GM23338 (cell line): ENCODE measurements around the gene JMY. TPM values are rescaled to one million over a fixed set of nuclear protein-coding genes. Genes with fewer than 3 reads are reported as not detected.

Source experiments
- ATAC-seq: fragments of 200-7000 bp; cut with Tn5 transposase; 3 replicates; pipeline ENCODE4 v1.9.1; 2020
- DNase-seq: peaks from one replicate; pipeline ENCODE4 v3.0.0-alpha.2; 2015; ENCODE audit warnings: low spot score
- H2AFZ ChIP-seq: fragments of 200-600 bp; sonication (generic); 2 replicates; pipeline ENCODE4 v1.8.0; 2016; ENCODE audit warnings: antibody characterized with exemption, mild to moderate bottlenecking, moderate library complexity
- H3F3A ChIP-seq: fragments of 200-600 bp; sonication (generic); replicated peaks from 2 replicates; pipeline ENCODE4 v1.8.0; 2017; ENCODE audit warnings: antibody characterized with exemption, mixed run types, low read depth
- H3K27ac ChIP-seq: fragments of 200-600 bp; sonication (generic); 2 replicates; pipeline ENCODE4 v1.6.1; 2016; ENCODE audit warnings: low read depth
- H3K27me3 ChIP-seq: fragments of 200-600 bp; sonication (generic); 2 replicates; pipeline ENCODE4 v1.8.0; 2016; ENCODE audit warnings: mild to moderate bottlenecking, mixed run types, moderate library complexity; ENCODE audit not compliant: insufficient read depth
- H3K36me3 ChIP-seq: fragments of 200-600 bp; sonication (generic); 2 replicates; pipeline ENCODE4 v1.8.0; 2016; ENCODE audit warnings: mild to moderate bottlenecking; ENCODE audit not compliant: insufficient read depth
- H3K4me1 ChIP-seq: fragments of 200-600 bp; sonication (generic); 2 replicates; pipeline ENCODE4 v1.8.0; 2016; ENCODE audit warnings: mild to moderate bottlenecking, moderate library complexity; ENCODE audit not compliant: insufficient read depth
- H3K4me2 ChIP-seq: fragments of 200-600 bp; sonication (generic); 2 replicates; pipeline ENCODE4 v1.7.1; 2017; ENCODE audit warnings: mixed run types
- H3K4me3 ChIP-seq: fragments of 200-600 bp; sonication (generic); 2 replicates; pipeline ENCODE4 v1.6.1; 2016; ENCODE audit warnings: mixed run types
- H3K79me2 ChIP-seq: fragments of 200-600 bp; sonication (generic); replicated peaks from 2 replicates; pipeline ENCODE4 v1.8.0; 2017; ENCODE audit warnings: mild to moderate bottlenecking; ENCODE audit not compliant: insufficient read depth
- H3K9me2 ChIP-seq: fragments of 200-600 bp; sonication (generic); 2 replicates; pipeline ENCODE4 v1.8.0; 2017; ENCODE audit not compliant: insufficient read depth
- H4K20me1 ChIP-seq: fragments of 200-600 bp; sonication (generic); replicated peaks from 2 replicates; pipeline ENCODE4 v1.8.0; 2017; ENCODE audit warnings: mild to moderate bottlenecking; ENCODE audit not compliant: insufficient read depth
- H3K27ac Mint-ChIP-seq: 2 replicates; pipeline ENCODE4 v1.8.0; 2020; ENCODE audit warnings: inconsistent platforms, mild to moderate bottlenecking, moderate library complexity, mixed read lengths
- H3K27me3 Mint-ChIP-seq: 3 replicates; pipeline ENCODE4 v1.8.0; 2022; ENCODE audit warnings: low read depth, mild to moderate bottlenecking, moderate library complexity, mixed read lengths, inconsistent platforms; ENCODE audit not compliant: insufficient read depth, poor library complexity
- H3K36me3 Mint-ChIP-seq: 3 replicates; pipeline ENCODE4 v1.8.0; 2021; ENCODE audit warnings: low read depth, mild to moderate bottlenecking, inconsistent platforms, moderate library complexity, mixed read lengths
- H3K4me1 Mint-ChIP-seq: 3 replicates; pipeline ENCODE4 v1.8.0; 2020; ENCODE audit warnings: mild to moderate bottlenecking, inconsistent platforms, mixed read lengths
- H3K4me3 Mint-ChIP-seq: 3 replicates; pipeline ENCODE4 v1.8.0; 2021; ENCODE audit warnings: moderate library complexity, mild to moderate bottlenecking, inconsistent platforms, mixed read lengths
- H3K9me3 Mint-ChIP-seq: 3 replicates; pipeline ENCODE4 v1.8.0; 2020; ENCODE audit warnings: moderate library complexity, mild to moderate bottlenecking, inconsistent platforms, mixed read lengths
- CREB1 ChIP-seq: fragments of 250-450 bp; sonication (Bioruptor Pico); IDR thresholded peaks from 2 replicates; pipeline ENCODE4 v1.5.0; 2020; ENCODE audit warnings: low read depth, mild to moderate bottlenecking, moderate library complexity
- EZH2 ChIP-seq: fragments of 200-600 bp; sonication (generic); IDR thresholded peaks from one replicate; pipeline ENCODE4 v1.8.0; 2017; ENCODE audit warnings: antibody characterized with exemption, mild to moderate bottlenecking, low read depth; ENCODE audit not compliant: unreplicated experiment
- EZH2phosphoT487 ChIP-seq: fragments of 200-600 bp; sonication (generic); IDR thresholded peaks from one replicate; pipeline ENCODE4 v1.8.1; 2018; ENCODE audit warnings: antibody characterized with exemption; ENCODE audit not compliant: unreplicated experiment
- JUNB ChIP-seq: IDR thresholded peaks from one replicate; pipeline ENCODE4 v1.6.1; 2016; ENCODE audit warnings: antibody characterized with exemption; ENCODE audit not compliant: unreplicated experiment
- NANOG ChIP-seq: IDR thresholded peaks from 2 replicates; pipeline ENCODE4 v1.6.1; 2016; ENCODE audit warnings: antibody characterized with exemption, borderline replicate concordance
- POLR2AphosphoS5 ChIP-seq: IDR thresholded peaks from 2 replicates; pipeline ENCODE4 v1.6.1; 2016; ENCODE audit warnings: antibody characterized with exemption, low read depth
- STAT1 ChIP-seq: IDR thresholded peaks from one replicate; pipeline ENCODE4 v1.6.1; 2016; ENCODE audit warnings: antibody characterized with exemption; ENCODE audit not compliant: unreplicated experiment
- ZNF114 ChIP-seq: fragments of 250-450 bp; sonication (Bioruptor Pico); IDR thresholded peaks from 2 replicates; pipeline ENCODE4 v1.5.0; 2020; ENCODE audit warnings: mild to moderate bottlenecking, moderate library complexity
- ZNF331 ChIP-seq: fragments of 250-450 bp; sonication (Bioruptor Pico); IDR thresholded peaks from 2 replicates; pipeline ENCODE4 v1.5.0; 2020; ENCODE audit warnings: low read depth, mild to moderate bottlenecking, moderate library complexity
- polyA plus RNA-seq: library from polyadenylated mRNA; unstranded; fragments of >200 nt; fragmentation: Nextera tagmentation; extraction: Ambion mirVana; gene quantifications from 2 replicates; pipeline ENCODE4 v1.2.1, GENCODE V29; 2016
- total RNA-seq: library from RNA; depleted of rRNA; stranded (reverse); fragments of >200 nt; shearing (Covaris generic); gene quantifications from 2 replicates; pipeline ENCODE4 v1.2.3, GENCODE V29; 2014
- TF ChIP-seq, protein P1 (sequence below): fragments of 250-450 bp; sonication (Bioruptor Pico); IDR thresholded peaks from 2 replicates; pipeline ENCODE4 v1.5.0; 2020; ENCODE audit warnings: mild to moderate bottlenecking, moderate library complexity
- TF ChIP-seq, protein P2 (sequence below), 2 experiments: fragments of 200-600 bp in 1 of 2; sonication (generic) in 1 of 2; conservative IDR thresholded peaks; 2 replicates each; pipeline versions ENCODE4 v1.5.1 to v1.6.1; 2016 to 2017; ENCODE audit warnings: antibody characterized with exemption in 2 of 2, low read depth in 2 of 2, mild to moderate bottlenecking in 2 of 2, moderate library complexity in 1 of 2
- TF ChIP-seq, protein P3 (sequence below): IDR thresholded peaks from 2 replicates; pipeline ENCODE4 v1.6.1; 2016; ENCODE audit warnings: antibody characterized with exemption
- TF ChIP-seq, protein P4 (sequence below): IDR thresholded peaks from one replicate; pipeline ENCODE4 v1.6.1; 2018; ENCODE audit warnings: antibody characterized with exemption; ENCODE audit not compliant: unreplicated experiment

Gene JMY
- total and polyA plus RNA-seq, 2 experiments from 2014 or later = 6.2 to 18.4 TPM

DNA sequence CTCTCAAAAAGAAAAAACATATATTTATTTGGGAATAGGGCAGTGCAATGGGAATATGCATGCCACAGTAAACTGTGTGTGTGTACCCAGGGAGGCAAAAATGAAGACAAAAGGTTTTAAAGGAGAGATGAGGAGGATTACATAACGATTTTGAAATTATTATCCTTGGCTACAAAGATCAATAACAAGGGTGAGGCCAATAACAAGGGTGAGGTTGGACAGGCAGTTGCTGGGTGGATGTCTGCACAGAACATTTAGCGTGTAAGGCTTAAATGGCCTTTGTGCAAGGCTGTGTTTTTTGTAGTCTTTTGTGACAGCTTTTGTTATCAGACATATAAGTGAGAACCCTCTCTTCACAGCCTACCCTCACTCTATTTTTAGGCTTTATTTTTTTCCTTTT is 114.0 kb downstream of the JMY start:
- no peak for ATAC-seq
- H3K27ac Mint-ChIP-seq = no peak overlapping the region
- H4K20me1 ChIP-seq = no peaks in the 10 kb centered on the region

More for the DNA sequence above, 114.0 kb downstream of the JMY start:
- TF ChIP-seq, protein P1, sequence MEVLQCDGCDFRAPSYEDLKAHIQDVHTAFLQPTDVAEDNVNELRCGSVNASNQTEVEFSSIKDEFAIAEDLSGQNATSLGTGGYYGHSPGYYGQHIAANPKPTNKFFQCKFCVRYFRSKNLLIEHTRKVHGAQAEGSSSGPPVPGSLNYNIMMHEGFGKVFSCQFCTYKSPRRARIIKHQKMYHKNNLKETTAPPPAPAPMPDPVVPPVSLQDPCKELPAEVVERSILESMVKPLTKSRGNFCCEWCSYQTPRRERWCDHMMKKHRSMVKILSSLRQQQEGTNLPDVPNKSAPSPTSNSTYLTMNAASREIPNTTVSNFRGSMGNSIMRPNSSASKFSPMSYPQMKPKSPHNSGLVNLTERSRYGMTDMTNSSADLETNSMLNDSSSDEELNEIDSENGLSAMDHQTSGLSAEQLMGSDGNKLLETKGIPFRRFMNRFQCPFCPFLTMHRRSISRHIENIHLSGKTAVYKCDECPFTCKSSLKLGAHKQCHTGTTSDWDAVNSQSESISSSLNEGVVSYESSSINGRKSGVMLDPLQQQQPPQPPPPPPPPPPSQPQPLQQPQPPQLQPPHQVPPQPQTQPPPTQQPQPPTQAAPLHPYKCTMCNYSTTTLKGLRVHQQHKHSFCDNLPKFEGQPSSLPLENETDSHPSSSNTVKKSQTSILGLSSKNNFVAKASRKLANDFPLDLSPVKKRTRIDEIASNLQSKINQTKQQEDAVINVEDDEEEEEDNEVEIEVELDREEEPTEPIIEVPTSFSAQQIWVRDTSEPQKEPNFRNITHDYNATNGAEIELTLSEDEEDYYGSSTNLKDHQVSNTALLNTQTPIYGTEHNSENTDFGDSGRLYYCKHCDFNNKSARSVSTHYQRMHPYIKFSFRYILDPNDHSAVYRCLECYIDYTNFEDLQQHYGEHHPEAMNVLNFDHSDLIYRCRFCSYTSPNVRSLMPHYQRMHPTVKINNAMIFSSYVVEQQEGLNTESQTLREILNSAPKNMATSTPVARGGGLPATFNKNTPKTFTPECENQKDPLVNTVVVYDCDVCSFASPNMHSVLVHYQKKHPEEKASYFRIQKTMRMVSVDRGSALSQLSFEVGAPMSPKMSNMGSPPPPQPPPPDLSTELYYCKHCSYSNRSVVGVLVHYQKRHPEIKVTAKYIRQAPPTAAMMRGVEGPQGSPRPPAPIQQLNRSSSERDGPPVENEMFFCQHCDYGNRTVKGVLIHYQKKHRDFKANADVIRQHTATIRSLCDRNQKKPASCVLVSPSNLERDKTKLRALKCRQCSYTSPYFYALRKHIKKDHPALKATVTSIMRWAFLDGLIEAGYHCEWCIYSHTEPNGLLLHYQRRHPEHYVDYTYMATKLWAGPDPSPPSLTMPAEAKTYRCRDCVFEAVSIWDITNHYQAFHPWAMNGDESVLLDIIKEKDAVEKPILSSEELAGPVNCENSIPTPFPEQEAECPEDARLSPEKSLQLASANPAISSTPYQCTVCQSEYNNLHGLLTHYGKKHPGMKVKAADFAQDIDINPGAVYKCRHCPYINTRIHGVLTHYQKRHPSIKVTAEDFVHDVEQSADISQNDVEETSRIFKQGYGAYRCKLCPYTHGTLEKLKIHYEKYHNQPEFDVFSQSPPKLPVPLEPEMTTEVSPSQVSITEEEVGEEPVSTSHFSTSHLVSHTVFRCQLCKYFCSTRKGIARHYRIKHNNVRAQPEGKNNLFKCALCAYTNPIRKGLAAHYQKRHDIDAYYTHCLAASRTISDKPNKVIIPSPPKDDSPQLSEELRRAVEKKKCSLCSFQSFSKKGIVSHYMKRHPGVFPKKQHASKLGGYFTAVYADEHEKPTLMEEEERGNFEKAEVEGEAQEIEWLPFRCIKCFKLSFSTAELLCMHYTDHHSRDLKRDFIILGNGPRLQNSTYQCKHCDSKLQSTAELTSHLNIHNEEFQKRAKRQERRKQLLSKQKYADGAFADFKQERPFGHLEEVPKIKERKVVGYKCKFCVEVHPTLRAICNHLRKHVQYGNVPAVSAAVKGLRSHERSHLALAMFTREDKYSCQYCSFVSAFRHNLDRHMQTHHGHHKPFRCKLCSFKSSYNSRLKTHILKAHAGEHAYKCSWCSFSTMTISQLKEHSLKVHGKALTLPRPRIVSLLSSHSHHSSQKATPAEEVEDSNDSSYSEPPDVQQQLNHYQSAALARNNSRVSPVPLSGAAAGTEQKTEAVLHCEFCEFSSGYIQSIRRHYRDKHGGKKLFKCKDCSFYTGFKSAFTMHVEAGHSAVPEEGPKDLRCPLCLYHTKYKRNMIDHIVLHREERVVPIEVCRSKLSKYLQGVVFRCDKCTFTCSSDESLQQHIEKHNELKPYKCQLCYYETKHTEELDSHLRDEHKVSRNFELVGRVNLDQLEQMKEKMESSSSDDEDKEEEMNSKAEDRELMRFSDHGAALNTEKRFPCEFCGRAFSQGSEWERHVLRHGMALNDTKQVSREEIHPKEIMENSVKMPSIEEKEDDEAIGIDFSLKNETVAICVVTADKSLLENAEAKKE (CRISPR knock-in tag) = no peak
- TF ChIP-seq ZNF331 (CRISPR knock-in tag) = no peak
- TF ChIP-seq, protein P2, sequence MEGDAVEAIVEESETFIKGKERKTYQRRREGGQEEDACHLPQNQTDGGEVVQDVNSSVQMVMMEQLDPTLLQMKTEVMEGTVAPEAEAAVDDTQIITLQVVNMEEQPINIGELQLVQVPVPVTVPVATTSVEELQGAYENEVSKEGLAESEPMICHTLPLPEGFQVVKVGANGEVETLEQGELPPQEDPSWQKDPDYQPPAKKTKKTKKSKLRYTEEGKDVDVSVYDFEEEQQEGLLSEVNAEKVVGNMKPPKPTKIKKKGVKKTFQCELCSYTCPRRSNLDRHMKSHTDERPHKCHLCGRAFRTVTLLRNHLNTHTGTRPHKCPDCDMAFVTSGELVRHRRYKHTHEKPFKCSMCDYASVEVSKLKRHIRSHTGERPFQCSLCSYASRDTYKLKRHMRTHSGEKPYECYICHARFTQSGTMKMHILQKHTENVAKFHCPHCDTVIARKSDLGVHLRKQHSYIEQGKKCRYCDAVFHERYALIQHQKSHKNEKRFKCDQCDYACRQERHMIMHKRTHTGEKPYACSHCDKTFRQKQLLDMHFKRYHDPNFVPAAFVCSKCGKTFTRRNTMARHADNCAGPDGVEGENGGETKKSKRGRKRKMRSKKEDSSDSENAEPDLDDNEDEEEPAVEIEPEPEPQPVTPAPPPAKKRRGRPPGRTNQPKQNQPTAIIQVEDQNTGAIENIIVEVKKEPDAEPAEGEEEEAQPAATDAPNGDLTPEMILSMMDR (conservative IDR thresholded peaks at IDR 0.05; ENCODE audit: low read depth in 2 of 2) = no peak
- TF ChIP-seq, protein P3, sequence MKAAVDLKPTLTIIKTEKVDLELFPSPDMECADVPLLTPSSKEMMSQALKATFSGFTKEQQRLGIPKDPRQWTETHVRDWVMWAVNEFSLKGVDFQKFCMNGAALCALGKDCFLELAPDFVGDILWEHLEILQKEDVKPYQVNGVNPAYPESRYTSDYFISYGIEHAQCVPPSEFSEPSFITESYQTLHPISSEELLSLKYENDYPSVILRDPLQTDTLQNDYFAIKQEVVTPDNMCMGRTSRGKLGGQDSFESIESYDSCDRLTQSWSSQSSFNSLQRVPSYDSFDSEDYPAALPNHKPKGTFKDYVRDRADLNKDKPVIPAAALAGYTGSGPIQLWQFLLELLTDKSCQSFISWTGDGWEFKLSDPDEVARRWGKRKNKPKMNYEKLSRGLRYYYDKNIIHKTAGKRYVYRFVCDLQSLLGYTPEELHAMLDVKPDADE = no peak
- TF ChIP-seq POLR2AphosphoS5 = no peak
- TF ChIP-seq ZNF114 (CRISPR knock-in tag) = no peak
- no peak for TF ChIP-seq EZH2phosphoT487
- no peak for TF ChIP-seq EZH2
- no peak for TF ChIP-seq CREB1
- TF ChIP-seq STAT1 = no peak
- TF ChIP-seq, protein P4, sequence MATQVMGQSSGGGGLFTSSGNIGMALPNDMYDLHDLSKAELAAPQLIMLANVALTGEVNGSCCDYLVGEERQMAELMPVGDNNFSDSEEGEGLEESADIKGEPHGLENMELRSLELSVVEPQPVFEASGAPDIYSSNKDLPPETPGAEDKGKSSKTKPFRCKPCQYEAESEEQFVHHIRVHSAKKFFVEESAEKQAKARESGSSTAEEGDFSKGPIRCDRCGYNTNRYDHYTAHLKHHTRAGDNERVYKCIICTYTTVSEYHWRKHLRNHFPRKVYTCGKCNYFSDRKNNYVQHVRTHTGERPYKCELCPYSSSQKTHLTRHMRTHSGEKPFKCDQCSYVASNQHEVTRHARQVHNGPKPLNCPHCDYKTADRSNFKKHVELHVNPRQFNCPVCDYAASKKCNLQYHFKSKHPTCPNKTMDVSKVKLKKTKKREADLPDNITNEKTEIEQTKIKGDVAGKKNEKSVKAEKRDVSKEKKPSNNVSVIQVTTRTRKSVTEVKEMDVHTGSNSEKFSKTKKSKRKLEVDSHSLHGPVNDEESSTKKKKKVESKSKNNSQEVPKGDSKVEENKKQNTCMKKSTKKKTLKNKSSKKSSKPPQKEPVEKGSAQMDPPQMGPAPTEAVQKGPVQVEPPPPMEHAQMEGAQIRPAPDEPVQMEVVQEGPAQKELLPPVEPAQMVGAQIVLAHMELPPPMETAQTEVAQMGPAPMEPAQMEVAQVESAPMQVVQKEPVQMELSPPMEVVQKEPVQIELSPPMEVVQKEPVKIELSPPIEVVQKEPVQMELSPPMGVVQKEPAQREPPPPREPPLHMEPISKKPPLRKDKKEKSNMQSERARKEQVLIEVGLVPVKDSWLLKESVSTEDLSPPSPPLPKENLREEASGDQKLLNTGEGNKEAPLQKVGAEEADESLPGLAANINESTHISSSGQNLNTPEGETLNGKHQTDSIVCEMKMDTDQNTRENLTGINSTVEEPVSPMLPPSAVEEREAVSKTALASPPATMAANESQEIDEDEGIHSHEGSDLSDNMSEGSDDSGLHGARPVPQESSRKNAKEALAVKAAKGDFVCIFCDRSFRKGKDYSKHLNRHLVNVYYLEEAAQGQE = no peak
- TF ChIP-seq JUNB = no peak
- TF ChIP-seq NANOG = no peak
- H3K4me2 ChIP-seq = no peak overlapping the region
- peaks cover 5% of the 10 kb centered on the region for H3K27me3 Mint-ChIP-seq
- no peak overlapping the region for H2AFZ ChIP-seq
- no peaks in the 10 kb centered on the region for H3K9me2 ChIP-seq
- no peak overlapping the region for H3K4me3 Mint-ChIP-seq
- H3K4me3 ChIP-seq = no peak overlapping the region
- H3K79me2 ChIP-seq = no peaks in the 10 kb centered on the region
- DNase-seq = no peak
- H3K9me3 Mint-ChIP-seq = peaks cover 25% of the 10 kb centered on the region
- no peak overlapping the region for H3K27ac ChIP-seq
- no peaks in the 10 kb centered on the region for H3K4me1 ChIP-seq
- H3K36me3 Mint-ChIP-seq = peaks cover 18% of the 10 kb centered on the region
- H3K36me3 ChIP-seq = no peaks in the 10 kb centered on the region
- H3F3A ChIP-seq = no peaks in the 10 kb centered on the region
- H3K27me3 ChIP-seq = no peaks in the 10 kb centered on the region
- H3K4me1 Mint-ChIP-seq = no peaks in the 10 kb centered on the region
